Fibroblast of gingiva (primary cell): ENCODE results near the gene PRICKLE2.

Source experiments
- DNase-seq: peaks from one replicate; pipeline ENCODE4 v3.0.0-alpha.2; 2011; ENCODE audit warnings: low read depth

PRICKLE2 gene

GRCh38 chr3:64131725-64132469 lies 93.4 kb downstream of the PRICKLE2 start:
- no peak for DNase-seq

GRCh38 chr3:64130436-64130835 lies 94.8 kb downstream of the PRICKLE2 start:
- no peak for DNase-seq

- DNase-seq: no peak
Observed at GRCh38 chr3:64129581-64129980, 95.7 kb downstream of the PRICKLE2 start.

- DNase-seq: no peak
Observed at GRCh38 chr3:64129106-64129505, 96.2 kb downstream of the PRICKLE2 start.

- no peak for DNase-seq
Observed at GRCh38 chr3:64125561-64125960, 99.7 kb downstream of the PRICKLE2 start.

- DNase-seq: no peak
Observed at GRCh38 chr3:64123931-64124330, 101.3 kb downstream of the PRICKLE2 start.

- DNase-seq: no peak
Observed at GRCh38 chr3:64122476-64122875, 102.8 kb downstream of the PRICKLE2 start.

GRCh38 chr3:64121750-64122311 lies 103.4 kb downstream of the PRICKLE2 start:
- no peak for DNase-seq

GRCh38 chr3:64120876-64121275 lies 104.4 kb downstream of the PRICKLE2 start:
- no peak for DNase-seq

- DNase-seq: no peak
Observed at GRCh38 chr3:64117483-64117882, 107.8 kb downstream of the PRICKLE2 start.

GRCh38 chr3:64114651-64115050 lies 110.6 kb downstream of the PRICKLE2 start:
- no peak for DNase-seq

GRCh38 chr3:64111872-64112271 lies 113.4 kb downstream of the PRICKLE2 start:
- DNase-seq: no peak

- no peak for DNase-seq
Observed at GRCh38 chr3:64111083-64111482, 114.2 kb downstream of the PRICKLE2 start.

GRCh38 chr3:64110071-64110470 lies 115.2 kb downstream of the PRICKLE2 start:
- DNase-seq: no peak

- no peak for DNase-seq
Observed at GRCh38 chr3:64109438-64109837, 115.8 kb downstream of the PRICKLE2 start.

GRCh38 chr3:64108784-64109317 lies 116.4 kb downstream of the PRICKLE2 start:
- DNase-seq: no peak

- DNase-seq: no peak
Observed at GRCh38 chr3:64108231-64108630, 117.0 kb downstream of the PRICKLE2 start.

- DNase-seq: no peak
Observed at GRCh38 chr3:64107190-64107589, 118.1 kb downstream of the PRICKLE2 start.

- DNase-seq: no peak
Observed at GRCh38 chr3:64105816-64106215, 119.5 kb downstream of the PRICKLE2 start.

- DNase-seq: no peak
Observed at GRCh38 chr3:64104691-64105111, 120.6 kb downstream of the PRICKLE2 start.

- no peak for DNase-seq
Observed at GRCh38 chr3:64104006-64104405, 121.3 kb downstream of the PRICKLE2 start.

- DNase-seq: no peak
Observed at GRCh38 chr3:64103131-64103530, 122.1 kb downstream of the PRICKLE2 start.

- no peak for DNase-seq
Observed at GRCh38 chr3:64102147-64102546, 123.1 kb downstream of the PRICKLE2 start.

- DNase-seq: no peak
Observed at GRCh38 chr3:64099316-64099715, 126.0 kb downstream of the PRICKLE2 start.
